Lower lobe of right lung (tissue), 2 donors: Measurements from ENCODE around the gene TMEM184B. TPM values are rescaled to one million over a fixed set of nuclear protein-coding genes. Genes with fewer than 3 reads are reported as not detected.

Experiments used
- ATAC-seq, 2 donors: fragments of 200-7000 bp; cut with Tn5 transposase; one replicate each; pipeline ENCODE4 v1.9.1; 2020 to 2022; ENCODE audit warnings: mild to moderate bottlenecking in 2 of 2, moderate library complexity in 2 of 2
- DNase-seq: peaks from one replicate; pipeline ENCODE4 v3.0.0-alpha.2; 2020
- H3K27ac ChIP-seq: fragments of 200-600 bp; one replicate; pipeline ENCODE4 v1.8.0; 2022
- H3K27me3 ChIP-seq: fragments of 200-600 bp; one replicate; pipeline ENCODE4 v1.8.0; 2022; ENCODE audit warnings: low read depth
- H3K36me3 ChIP-seq: fragments of 200-600 bp; one replicate; pipeline ENCODE4 v1.8.0; 2022; ENCODE audit warnings: mild to moderate bottlenecking
- H3K4me1 ChIP-seq: fragments of 200-600 bp; one replicate; pipeline ENCODE4 v1.8.0; 2022
- H3K4me3 ChIP-seq: fragments of 200-600 bp; one replicate; pipeline ENCODE4 v1.8.0; 2022; ENCODE audit warnings: mild to moderate bottlenecking
- H3K9me3 ChIP-seq: fragments of 200-600 bp; one replicate; pipeline ENCODE4 v1.8.0; 2022
- intact Hi-C: fragments of 100-400 bp; cut with DNase I; formaldehyde crosslinking; loops from one replicate; pipeline ENCODE4 v1.11.0; 2022
- total RNA-seq: library from RNA; stranded (reverse); fragmentation: NEBNext Ultra II Directional; extraction: Animal tissue kit (Norgen Biotek cat#: 25700); gene quantifications from one replicate; pipeline ENCODE4 v1.2.1, GENCODE V29; 2021
- TF ChIP-seq, protein P1 (sequence below): fragments of 200-600 bp; IDR thresholded peaks from one replicate; pipeline ENCODE4 v1.8.0; 2022; ENCODE audit warnings: antibody characterized with exemption, mild to moderate bottlenecking
- donor health status: DM: no; HTN: yes; CAD: no; lungs with severe emphysema.

The TMEM184B gene
- total RNA-seq, 1 donor from 2014 or later, result 77.7 TPM

DNA sequence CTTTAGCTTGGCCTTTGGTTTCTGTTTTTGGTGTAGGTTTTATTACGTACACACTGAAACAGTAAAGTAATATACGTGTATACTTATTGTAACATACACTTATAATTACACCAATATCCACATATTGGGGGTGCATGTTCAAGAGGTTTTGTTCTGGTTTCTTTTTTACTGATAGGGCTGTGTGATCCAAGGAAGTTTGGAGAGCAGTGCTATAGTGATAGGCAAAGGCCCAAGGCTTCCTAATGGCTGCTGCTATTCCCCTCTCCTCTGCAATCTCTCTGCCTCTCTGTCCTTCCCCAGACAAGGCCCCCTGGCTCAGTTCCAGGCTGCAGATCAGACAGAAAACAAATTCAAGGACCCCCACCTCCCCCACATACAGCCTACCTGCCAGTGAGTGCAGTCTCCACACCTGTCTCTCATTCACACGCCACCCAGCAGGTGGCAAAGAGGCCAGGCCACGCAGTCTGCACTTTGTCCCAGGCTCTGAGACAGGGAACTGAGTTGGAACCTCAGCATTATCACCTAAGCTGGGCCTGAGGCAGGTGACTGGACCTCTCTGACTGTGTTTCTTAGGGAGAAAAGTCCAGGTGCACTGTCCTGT, 15.1 kb downstream of the TMEM184B start:
- H3K36me3 ChIP-seq, result no peaks in the 10 kb centered on the region
- H3K27ac ChIP-seq, result peak overlapping the region; percentile 80
- TF ChIP-seq, protein P1, sequence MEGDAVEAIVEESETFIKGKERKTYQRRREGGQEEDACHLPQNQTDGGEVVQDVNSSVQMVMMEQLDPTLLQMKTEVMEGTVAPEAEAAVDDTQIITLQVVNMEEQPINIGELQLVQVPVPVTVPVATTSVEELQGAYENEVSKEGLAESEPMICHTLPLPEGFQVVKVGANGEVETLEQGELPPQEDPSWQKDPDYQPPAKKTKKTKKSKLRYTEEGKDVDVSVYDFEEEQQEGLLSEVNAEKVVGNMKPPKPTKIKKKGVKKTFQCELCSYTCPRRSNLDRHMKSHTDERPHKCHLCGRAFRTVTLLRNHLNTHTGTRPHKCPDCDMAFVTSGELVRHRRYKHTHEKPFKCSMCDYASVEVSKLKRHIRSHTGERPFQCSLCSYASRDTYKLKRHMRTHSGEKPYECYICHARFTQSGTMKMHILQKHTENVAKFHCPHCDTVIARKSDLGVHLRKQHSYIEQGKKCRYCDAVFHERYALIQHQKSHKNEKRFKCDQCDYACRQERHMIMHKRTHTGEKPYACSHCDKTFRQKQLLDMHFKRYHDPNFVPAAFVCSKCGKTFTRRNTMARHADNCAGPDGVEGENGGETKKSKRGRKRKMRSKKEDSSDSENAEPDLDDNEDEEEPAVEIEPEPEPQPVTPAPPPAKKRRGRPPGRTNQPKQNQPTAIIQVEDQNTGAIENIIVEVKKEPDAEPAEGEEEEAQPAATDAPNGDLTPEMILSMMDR, result no peak
- no peak overlapping the region for H3K4me3 ChIP-seq
- H3K4me1 ChIP-seq, result peaks cover 64% of the 10 kb centered on the region
- no peaks in the 10 kb centered on the region for H3K9me3 ChIP-seq
- ATAC-seq (no peak), DNase-seq (no peak)
- no peaks in the 10 kb centered on the region for H3K27me3 ChIP-seq
- intact Hi-C loops, result no loop called here

DNA sequence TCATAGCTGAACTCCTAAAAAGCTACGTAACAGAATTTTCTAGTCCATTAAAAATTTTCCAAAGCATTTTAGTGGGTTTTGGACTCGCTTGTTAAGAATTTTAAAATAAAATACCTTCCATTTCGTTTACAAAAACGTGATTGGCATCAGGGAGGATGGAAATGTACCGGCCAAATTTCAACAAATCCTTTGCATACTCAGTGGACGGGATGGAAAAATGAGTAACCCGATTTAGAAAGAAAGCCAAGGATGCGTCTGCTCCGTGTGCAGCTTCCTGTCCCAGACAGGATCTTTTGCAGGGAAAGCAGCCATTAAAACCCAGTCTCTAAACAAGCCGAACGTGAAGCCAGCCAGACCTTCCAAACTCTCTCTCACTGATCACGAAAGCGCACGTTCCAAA, 15.6 kb downstream of the TMEM184B start:
- Histone ChIP-seq H3K27me3 (no peaks in the 10 kb centered on the region), H3K27ac (peak overlapping the region; percentile 80), H3K9me3 (no peaks in the 10 kb centered on the region), H3K4me1 (peaks cover 59% of the 10 kb centered on the region), H3K4me3 (no peak overlapping the region), H3K36me3 (no peaks in the 10 kb centered on the region)
- TF ChIP-seq, protein P1, result no peak
- intact Hi-C loops, result no loop called here
- ATAC-seq (no peak), DNase-seq (no peak)

DNA sequence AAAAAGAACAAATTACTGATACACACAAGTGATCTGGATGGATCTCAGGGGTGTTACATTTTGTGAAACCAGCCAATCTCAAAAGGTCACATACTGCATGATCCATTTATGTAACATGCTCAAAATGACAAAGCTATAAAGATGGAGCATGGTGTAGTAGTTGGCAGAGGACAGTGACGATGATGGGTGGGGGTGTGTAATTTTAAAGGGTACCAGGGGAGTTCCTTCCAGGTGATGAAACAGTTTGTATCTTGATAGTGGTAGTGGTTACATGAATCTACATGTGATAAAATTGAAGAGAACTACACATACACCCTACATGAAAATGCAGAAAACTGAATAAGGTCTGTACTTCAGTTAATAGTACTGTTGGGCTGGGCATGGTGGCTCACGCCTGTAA, 17.1 kb downstream of the TMEM184B start:
- Histone ChIP-seq H3K9me3 (no peaks in the 10 kb centered on the region), H3K4me1 (peaks cover 58% of the 10 kb centered on the region), H3K36me3 (no peaks in the 10 kb centered on the region), H3K4me3 (no peak overlapping the region), H3K27me3 (no peaks in the 10 kb centered on the region), H3K27ac (no peak overlapping the region)
- TF ChIP-seq, protein P1, result no peak
- no peak for ATAC-seq
- no peak for DNase-seq
- intact Hi-C loops, result no loop called here

DNA sequence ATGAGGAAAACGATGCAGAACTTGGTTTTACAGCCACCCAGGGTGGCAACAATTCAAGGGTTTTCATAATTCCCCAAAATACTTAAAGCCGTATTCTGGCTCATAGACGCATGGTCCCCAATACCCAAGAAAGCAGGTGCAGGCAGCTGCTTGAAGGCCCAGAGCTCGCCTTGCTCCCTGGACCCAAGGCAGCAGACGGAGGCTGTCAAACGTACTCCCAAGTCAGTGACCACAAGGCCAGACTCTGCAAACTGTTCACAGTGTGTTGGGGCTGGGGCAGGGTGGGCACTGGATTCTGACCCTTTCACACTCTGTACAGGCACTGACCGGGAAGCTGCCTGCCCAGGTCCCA, 21.5 kb downstream of the TMEM184B start:
- Histone ChIP-seq H3K9me3 (no peaks in the 10 kb centered on the region), H3K27me3 (no peaks in the 10 kb centered on the region), H3K4me3 (no peak overlapping the region), H3K4me1 (peaks cover 32% of the 10 kb centered on the region), H3K27ac (no peak overlapping the region), H3K36me3 (peaks cover 16% of the 10 kb centered on the region)
- no peak for DNase-seq
- TF ChIP-seq, protein P1, result no peak
- peak in 1 of 2 donors; percentile 10 for ATAC-seq
- intact Hi-C loops, result no loop called here

DNA sequence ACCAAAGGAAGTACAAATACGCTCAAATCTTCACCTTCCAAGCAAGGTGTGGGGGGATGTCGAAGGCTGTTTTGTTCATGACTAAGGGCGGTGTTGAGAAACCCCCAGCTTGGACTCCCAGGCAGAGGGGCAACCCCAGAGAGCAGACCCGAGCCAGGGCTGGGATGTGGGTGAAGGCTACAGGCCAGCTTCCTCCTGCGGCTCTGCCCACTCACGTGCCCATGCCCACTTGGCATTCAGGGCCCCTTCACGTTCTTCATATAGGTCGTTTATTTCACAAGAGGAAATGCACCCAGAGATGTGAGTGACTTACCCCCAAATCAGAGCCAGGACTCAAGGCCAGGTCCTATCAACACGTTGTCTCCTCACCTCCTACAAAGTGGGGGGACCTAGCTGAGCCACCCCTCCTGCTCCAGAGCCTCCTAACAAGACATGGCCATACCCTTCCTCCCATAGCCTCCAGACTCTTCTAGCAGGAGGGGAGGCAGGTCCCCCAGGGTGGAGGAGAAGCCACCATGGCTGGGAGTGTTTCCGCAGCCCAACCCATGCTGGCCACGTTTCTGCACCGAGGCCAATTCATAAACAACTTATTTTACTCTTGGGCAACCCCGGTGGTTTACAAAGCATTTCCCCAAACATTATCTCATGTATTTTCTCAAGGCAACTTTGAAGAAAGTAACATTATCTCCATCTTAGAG, 22.0 kb downstream of the TMEM184B start:
- H3K36me3 ChIP-seq, result peaks cover 21% of the 10 kb centered on the region
- intact Hi-C loops, result no loop called here
- H3K4me1 ChIP-seq, result peaks cover 31% of the 10 kb centered on the region
- H3K27me3 ChIP-seq, result no peaks in the 10 kb centered on the region
- no peak overlapping the region for H3K4me3 ChIP-seq
- ATAC-seq, result no peak
- H3K9me3 ChIP-seq, result no peaks in the 10 kb centered on the region
- DNase-seq, result no peak
- no peak overlapping the region for H3K27ac ChIP-seq
- TF ChIP-seq, protein P1, result no peak
